Neutrophil (primary cell): ENCODE data around the gene AIDA.

Experiments
- H3K27ac ChIP-seq: fragments of 200-600 bp; sonication (generic); 2 replicates; pipeline ENCODE4 v1.5.1; 2016; ENCODE audit warnings: mild to moderate bottlenecking, moderate library complexity
- H3K27me3 ChIP-seq: fragments of 200-600 bp; sonication (generic); 2 replicates; pipeline ENCODE4 v1.6.0; 2016; ENCODE audit warnings: mild to moderate bottlenecking
- H3K36me3 ChIP-seq: fragments of 200-600 bp; sonication (generic); 2 replicates; pipeline ENCODE4 v1.5.1; 2017
- H3K4me1 ChIP-seq, 2 experiments: fragments of 200-600 bp in 1 of 2; sonication (generic) in 1 of 2; 1 replicate in 1 of 2; 2 replicates in 1 of 2; pipeline versions ENCODE4 v1.5.1 to v1.6.1; 2013 to 2016; ENCODE audit warnings: low read depth in 1 of 2, low read length in 1 of 2, mild to moderate bottlenecking in 1 of 2, moderate library complexity in 1 of 2; ENCODE audit not compliant: control insufficient read depth in 1 of 2, insufficient read depth in 1 of 2
- H3K4me3 ChIP-seq, 2 experiments: fragments of 200-600 bp in 1 of 2; sonication (generic) in 1 of 2; 1 replicate in 1 of 2; 2 replicates in 1 of 2; pipeline ENCODE4 v1.5.1; 2013 to 2016; ENCODE audit warnings: low read depth in 1 of 2, low read length in 1 of 2, mild to moderate bottlenecking in 1 of 2, moderate library complexity in 1 of 2
- H3K9me3 ChIP-seq: fragments of 200-600 bp; sonication (generic); 2 replicates; pipeline ENCODE4 v1.5.1; 2016
- CTCF ChIP-seq: fragments of 200-600 bp; sonication (generic); IDR thresholded peaks from 2 replicates; pipeline ENCODE4 v1.5.1; 2016; ENCODE audit warnings: antibody characterized with exemption

AIDA gene

GRCh38 chr1:222736972-222737371, 24.7 kb upstream of the AIDA start, which contains the start of gene FAM177B:
Gene FAM177B (plus strand): TSS chr1:222737202. CDS start chr1:222746546, 9,344 bp downstream.
- TF ChIP-seq CTCF, result no peak
- Histone ChIP-seq H3K4me1 (no peaks in the 10 kb centered on the region), H3K36me3 (peaks cover 61% of the 10 kb centered on the region), H3K9me3 (no peaks in the 10 kb centered on the region), H3K4me3 (no peak within 1 kb of the TSS), H3K27ac (no peak within 1 kb of the TSS), H3K27me3 (no peaks in the 10 kb centered on the region)

- Histone ChIP-seq H3K4me3 (no peak overlapping the region), H3K27me3 (no peaks in the 10 kb centered on the region), H3K4me1 (no peaks in the 10 kb centered on the region), H3K9me3 (no peaks in the 10 kb centered on the region), H3K27ac (no peak overlapping the region), H3K36me3 (peaks cover 66% of the 10 kb centered on the region)
- TF ChIP-seq CTCF, result no peak
Measured at GRCh38 chr1:222736470-222736869, 24.2 kb upstream of the AIDA start.

GRCh38 chr1:222734740-222735139, 22.4 kb upstream of the AIDA start:
- no peaks in the 10 kb centered on the region for H3K4me1 ChIP-seq
- H3K36me3 ChIP-seq, result peaks cover 83% of the 10 kb centered on the region
- H3K9me3 ChIP-seq, result no peaks in the 10 kb centered on the region
- no peak for TF ChIP-seq CTCF
- no peak overlapping the region for H3K4me3 ChIP-seq
- H3K27me3 ChIP-seq, result no peaks in the 10 kb centered on the region
- no peak overlapping the region for H3K27ac ChIP-seq

GRCh38 chr1:222732216-222733159, 20.2 kb upstream of the AIDA start:
- peak overlapping the region; percentile 26 for H3K27ac ChIP-seq
- no peaks in the 10 kb centered on the region for H3K4me1 ChIP-seq
- peaks cover 100% of the 10 kb centered on the region for H3K36me3 ChIP-seq

GRCh38 chr1:222730866-222731265, 18.6 kb upstream of the AIDA start:
- Histone ChIP-seq H3K4me1 (no peaks in the 10 kb centered on the region), H3K36me3 (peaks cover 100% of the 10 kb centered on the region), H3K4me3 (no peak overlapping the region), H3K27ac (peak overlapping the region; percentile 2), H3K9me3 (no peaks in the 10 kb centered on the region), H3K27me3 (no peaks in the 10 kb centered on the region)
- no peak for TF ChIP-seq CTCF

More at GRCh38 chr1:222732216-222733159, 20.2 kb upstream of the AIDA start:
- H3K9me3 ChIP-seq, result no peaks in the 10 kb centered on the region
- no peaks in the 10 kb centered on the region for H3K27me3 ChIP-seq
- no peak for TF ChIP-seq CTCF
- no peak overlapping the region for H3K4me3 ChIP-seq
